Left forelimb (tissue), 1 donor: ENCODE measurements around the gene KIF19.

Experiments
- DNase-seq: peaks from one replicate; pipeline ENCODE4 v3.0.0-alpha.2; 2018; ENCODE audit warnings: low spot score

Gene KIF19

GRCh38 chr17:74305865-74306654 is 20.0 kb upstream of the KIF19 start:
- DNase-seq, result no peak

GRCh38 chr17:74307984-74308773 is 17.8 kb upstream of the KIF19 start:
- DNase-seq, result no peak

- no peak for DNase-seq
Observed at GRCh38 chr17:74309902-74310301, 16.1 kb upstream of the KIF19 start.

GRCh38 chr17:74314877-74315276 is 11.1 kb upstream of the KIF19 start:
- no peak for DNase-seq

GRCh38 chr17:74316220-74316619 is 9.8 kb upstream of the KIF19 start:
- DNase-seq, result no peak

- no peak for DNase-seq
Observed at GRCh38 chr17:74317071-74317470, 9.0 kb upstream of the KIF19 start.

GRCh38 chr17:74318391-74318790 is 7.6 kb upstream of the KIF19 start:
- DNase-seq, result no peak

GRCh38 chr17:74324521-74324920 is 1.5 kb upstream of the KIF19 start:
- DNase-seq, result no peak

GRCh38 chr17:74325376-74325742 is 667 bp upstream of the KIF19 start:
- no peak for DNase-seq

- DNase-seq, result no peak
Observed at GRCh38 chr17:74326506-74326905, 480 bp downstream of the KIF19 start.

GRCh38 chr17:74328487-74328886 is 2.5 kb downstream of the KIF19 start:
- no peak for DNase-seq

- DNase-seq, result no peak
Observed at GRCh38 chr17:74329378-74329777, 3.4 kb downstream of the KIF19 start.

- no peak for DNase-seq
Observed at GRCh38 chr17:74330446-74330845, 4.4 kb downstream of the KIF19 start.

GRCh38 chr17:74332017-74332650 is 6.1 kb downstream of the KIF19 start:
- DNase-seq, result no peak

- DNase-seq, result no peak
Observed at GRCh38 chr17:74332763-74333283, 6.8 kb downstream of the KIF19 start.

- no peak for DNase-seq
Observed at GRCh38 chr17:74334393-74335039, 8.5 kb downstream of the KIF19 start.

- no peak for DNase-seq
Observed at GRCh38 chr17:74335529-74336062, 9.6 kb downstream of the KIF19 start.

GRCh38 chr17:74336307-74336706 is 10.3 kb downstream of the KIF19 start:
- no peak for DNase-seq

GRCh38 chr17:74337834-74338500 is 11.9 kb downstream of the KIF19 start:
- no peak for DNase-seq

GRCh38 chr17:74339537-74340195 is 13.6 kb downstream of the KIF19 start:
- DNase-seq, result no peak
